ENCODE measurements around the gene ELAPOR2. TPM values are rescaled to one million over a fixed set of nuclear protein-coding genes. Genes with fewer than 3 reads are reported as not detected.
"Not testable (repeated sequence)": the region's sequence is repeated elsewhere in the genome, so short reads cannot be mapped to it uniquely, and the experiment has no call there.

The ELAPOR2 gene
- total RNA-seq, 2 donors from 2014 or later = 6.0 to 15.5 TPM

DNA sequence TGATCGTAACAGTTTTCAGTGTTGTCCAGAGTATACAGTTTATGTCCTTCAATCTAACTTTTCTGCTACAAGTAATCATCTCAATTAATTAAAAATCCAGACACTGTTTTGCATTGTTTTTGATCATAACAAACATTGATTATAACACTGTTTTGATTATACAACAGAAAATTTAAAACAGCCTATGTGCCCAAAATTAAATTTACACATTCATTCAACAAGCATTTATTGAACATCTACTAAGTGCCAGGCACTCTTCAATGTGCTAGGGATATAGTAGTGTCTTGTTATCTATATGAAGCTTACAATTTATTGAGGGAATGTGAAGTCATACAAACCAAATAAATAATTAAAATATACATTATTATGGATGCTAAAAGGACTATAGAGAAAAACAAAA is 10.6 kb downstream of the ELAPOR2 start:
- intact Hi-C loops (cut with DNase I) = no loop called here
- WGBS, 2 donors = 79 to 87% methylated on average over 1 of the region's 1 CpG
- Histone ChIP-seq H3K9me3 (no peaks in the 10 kb centered on the region), H3K4me1 (no peaks in the 10 kb centered on the region), H3K4me3 (no peak overlapping the region), H3K27ac (no peak overlapping the region), H3K36me3 (replicated peaks in 1 of 2; ENCODE audit: insufficient read depth in 1 of 2, low read depth in 2 of 2) (no peaks in the 10 kb centered on the region), H3K27me3 (peaks cover 0 to 5% of the 10 kb centered on the region in 2 donors)
- ATAC-seq (no peak), DNase-seq (no peak)
- TF ChIP-seq, protein P1, sequence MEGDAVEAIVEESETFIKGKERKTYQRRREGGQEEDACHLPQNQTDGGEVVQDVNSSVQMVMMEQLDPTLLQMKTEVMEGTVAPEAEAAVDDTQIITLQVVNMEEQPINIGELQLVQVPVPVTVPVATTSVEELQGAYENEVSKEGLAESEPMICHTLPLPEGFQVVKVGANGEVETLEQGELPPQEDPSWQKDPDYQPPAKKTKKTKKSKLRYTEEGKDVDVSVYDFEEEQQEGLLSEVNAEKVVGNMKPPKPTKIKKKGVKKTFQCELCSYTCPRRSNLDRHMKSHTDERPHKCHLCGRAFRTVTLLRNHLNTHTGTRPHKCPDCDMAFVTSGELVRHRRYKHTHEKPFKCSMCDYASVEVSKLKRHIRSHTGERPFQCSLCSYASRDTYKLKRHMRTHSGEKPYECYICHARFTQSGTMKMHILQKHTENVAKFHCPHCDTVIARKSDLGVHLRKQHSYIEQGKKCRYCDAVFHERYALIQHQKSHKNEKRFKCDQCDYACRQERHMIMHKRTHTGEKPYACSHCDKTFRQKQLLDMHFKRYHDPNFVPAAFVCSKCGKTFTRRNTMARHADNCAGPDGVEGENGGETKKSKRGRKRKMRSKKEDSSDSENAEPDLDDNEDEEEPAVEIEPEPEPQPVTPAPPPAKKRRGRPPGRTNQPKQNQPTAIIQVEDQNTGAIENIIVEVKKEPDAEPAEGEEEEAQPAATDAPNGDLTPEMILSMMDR (IDR thresholded peaks at IDR 0.05) = no peak
- TF ChIP-seq POLR2A (IDR thresholded peaks at IDR 0.05) = no peak

DNA sequence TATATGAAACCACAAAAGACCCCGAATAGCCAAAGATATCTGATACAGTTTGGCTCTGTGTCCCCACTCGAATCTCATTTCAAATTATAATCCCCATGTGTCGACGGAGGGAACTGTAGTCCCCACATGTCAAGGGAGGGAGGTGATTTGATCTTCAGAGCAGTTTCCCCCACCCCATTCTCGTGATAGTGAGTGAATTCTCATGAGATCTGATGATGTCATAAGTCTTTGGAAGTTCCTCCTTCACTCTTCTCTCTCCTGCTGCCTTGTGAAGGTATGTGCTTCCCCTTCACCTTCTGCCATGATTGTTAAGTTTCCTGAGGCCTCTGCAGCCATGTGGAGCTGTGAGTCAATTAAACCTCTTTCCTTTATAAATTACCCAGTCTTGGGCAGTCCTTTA is 13.0 kb downstream of the ELAPOR2 start:
- ATAC-seq = no peak
- WGBS, 2 donors = 66 to 81% methylated on average over 5 of the region's 5 CpGs
- intact Hi-C loops (cut with DNase I) = no loop called here
- H3K4me1 ChIP-seq = no peaks in the 10 kb centered on the region
- no peaks in the 10 kb centered on the region for H3K36me3 ChIP-seq (replicated peaks in 1 of 2; ENCODE audit: insufficient read depth in 1 of 2, low read depth in 2 of 2)
- TF ChIP-seq, protein P1 (IDR thresholded peaks at IDR 0.05) = no peak
- TF ChIP-seq POLR2A (IDR thresholded peaks at IDR 0.05) = no peak
- peaks cover 0 to 5% of the 10 kb centered on the region in 2 donors for H3K27me3 ChIP-seq
- no peaks in the 10 kb centered on the region for H3K9me3 ChIP-seq
- H3K4me3 ChIP-seq = no peak overlapping the region
- H3K27ac ChIP-seq = no peak overlapping the region
- no peak for DNase-seq

DNA sequence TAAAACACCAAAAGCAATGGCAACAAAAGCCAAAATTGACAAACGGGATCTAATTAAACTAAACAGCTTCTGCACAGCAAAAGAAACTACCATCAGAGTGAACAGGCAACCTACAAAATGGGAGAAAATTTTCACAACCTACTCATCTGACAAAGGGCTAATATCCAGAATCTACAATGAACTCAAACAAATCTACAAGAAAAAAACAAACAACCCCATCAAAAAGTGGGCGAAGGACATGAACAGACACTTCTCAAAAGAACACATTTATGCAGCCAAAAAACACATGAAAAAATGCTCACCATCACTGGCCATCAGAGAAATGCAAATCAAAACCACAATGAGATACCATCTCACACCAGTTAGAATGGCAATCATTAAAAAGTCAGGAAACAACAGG is 14.7 kb downstream of the ELAPOR2 start:
- WGBS, 2 donors = 83% methylated on average over 1 of the region's 2 CpGs
- H3K36me3 ChIP-seq (replicated peaks in 1 of 2; ENCODE audit: insufficient read depth in 1 of 2, low read depth in 2 of 2); H3K4me3 ChIP-seq; DNase-seq; H3K4me1 ChIP-seq; ATAC-seq; H3K9me3 ChIP-seq; H3K27ac ChIP-seq; H3K27me3 ChIP-seq; intact Hi-C loops (cut with DNase I): not testable (repeated sequence)

DNA sequence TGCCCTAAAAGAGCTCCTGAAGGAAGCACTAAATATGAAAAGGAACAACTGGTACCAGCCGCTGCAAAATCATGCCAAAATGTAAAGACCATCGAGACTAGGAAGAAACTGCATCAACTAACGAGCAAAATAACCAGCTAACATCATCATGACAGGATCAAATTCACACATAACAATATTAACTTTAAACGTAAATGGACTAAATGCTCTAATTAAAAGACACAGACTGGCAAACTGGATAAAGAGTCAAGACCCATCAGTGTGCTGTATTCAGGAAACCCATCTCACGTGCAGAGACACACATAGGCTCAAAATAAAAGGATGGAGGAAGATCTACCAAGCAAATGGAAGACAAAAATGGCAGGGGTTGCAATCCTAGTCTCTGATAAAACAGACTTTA is 17.9 kb downstream of the ELAPOR2 start:
- H3K27ac ChIP-seq; ATAC-seq; intact Hi-C loops (cut with DNase I); H3K36me3 ChIP-seq (replicated peaks in 1 of 2; ENCODE audit: insufficient read depth in 1 of 2, low read depth in 2 of 2); H3K4me3 ChIP-seq; H3K27me3 ChIP-seq; DNase-seq; H3K9me3 ChIP-seq; H3K4me1 ChIP-seq: not testable (repeated sequence)
- 60 to 79% methylated on average over 5 of the region's 5 CpGs for WGBS, 2 donors

DNA sequence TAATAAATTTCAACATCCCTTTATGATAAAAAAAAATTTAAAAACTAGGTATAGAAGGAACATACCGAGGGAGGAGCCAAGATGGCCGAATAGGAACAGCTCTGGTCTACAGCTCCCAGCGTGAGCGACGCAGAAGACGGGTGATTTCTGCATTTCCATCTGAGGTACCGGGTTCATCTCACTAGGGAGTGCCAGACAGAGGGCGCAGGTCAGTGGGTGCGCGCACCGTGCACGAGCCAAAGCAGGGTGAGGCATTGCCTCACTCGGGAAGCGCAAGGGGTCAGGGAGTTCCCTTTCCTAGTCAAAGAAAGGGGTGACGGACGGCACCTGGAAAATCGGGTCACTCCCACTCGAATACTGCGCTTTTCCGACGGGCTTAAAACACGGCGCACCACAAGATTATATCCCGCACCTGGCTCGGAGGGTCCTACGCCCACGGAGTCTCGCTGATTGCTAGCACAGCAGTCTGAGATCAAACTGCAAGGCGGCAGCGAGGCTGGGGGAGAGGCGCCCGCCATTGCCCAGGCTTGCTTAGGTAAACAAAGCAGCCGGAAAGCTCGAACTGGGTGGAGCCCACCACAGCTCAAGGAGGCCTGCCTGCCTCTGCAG is 19.7 kb downstream of the ELAPOR2 start:
- peak in 2 of 3 donors; percentile 30 to 47 for TF ChIP-seq POLR2A (IDR thresholded peaks at IDR 0.05)
- H3K9me3 ChIP-seq; H3K4me1 ChIP-seq; H3K27me3 ChIP-seq; H3K27ac ChIP-seq; H3K4me3 ChIP-seq; H3K36me3 ChIP-seq (replicated peaks in 1 of 2; ENCODE audit: insufficient read depth in 1 of 2, low read depth in 2 of 2); intact Hi-C loops (cut with DNase I); ATAC-seq: not testable (repeated sequence)
- 56 to 63% methylated on average over 32 of the region's 34 CpGs for WGBS, 2 donors
- peak in 2 of 4 donors; percentile 8 to 16 for DNase-seq

DNA sequence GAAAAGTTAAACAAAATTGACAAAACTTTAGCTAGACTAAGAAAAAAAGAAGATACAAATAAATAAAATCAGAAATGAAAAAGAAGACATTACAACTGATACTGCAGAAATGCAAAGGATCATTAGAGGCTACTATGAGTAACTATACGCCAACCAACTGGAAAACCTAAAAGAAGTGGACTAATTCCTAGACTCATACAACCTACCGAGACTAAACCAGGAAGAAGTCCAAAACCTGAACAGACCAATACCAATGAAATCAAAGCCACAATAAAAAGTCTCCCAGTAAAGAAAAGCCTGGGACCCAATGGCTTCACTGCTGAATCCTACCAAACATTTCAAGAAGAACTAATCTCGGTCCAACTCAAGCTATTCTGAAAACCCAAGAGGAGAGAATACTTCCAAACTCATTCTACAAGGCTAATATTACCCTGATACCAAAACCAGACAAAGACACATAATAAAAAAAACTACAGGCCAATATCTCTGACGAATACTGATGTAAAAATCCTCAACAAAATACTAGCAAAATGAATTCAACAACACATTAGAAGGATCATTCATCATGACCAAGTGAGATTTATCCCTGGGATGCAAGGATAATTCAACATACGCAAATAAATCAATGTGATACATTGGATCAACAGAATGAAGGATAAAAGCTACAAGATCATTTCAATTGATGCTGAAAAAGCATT is 20.3 kb downstream of the ELAPOR2 start:
- no peaks in the 10 kb centered on the region for H3K9me3 ChIP-seq
- WGBS, 2 donors = 64 to 69% methylated on average over 5 of the region's 5 CpGs
- no peaks in the 10 kb centered on the region for H3K4me1 ChIP-seq
- no peak overlapping the region for H3K4me3 ChIP-seq
- TF ChIP-seq POLR2A (IDR thresholded peaks at IDR 0.05) = no peak
- TF ChIP-seq, protein P1 (IDR thresholded peaks at IDR 0.05) = no peak
- H3K27ac ChIP-seq = no peak overlapping the region
- H3K27me3 ChIP-seq = no peaks in the 10 kb centered on the region
- DNase-seq (no peak), ATAC-seq (no peak)
- intact Hi-C loops (cut with DNase I) = no loop called here
- H3K36me3 ChIP-seq (replicated peaks in 1 of 2; ENCODE audit: insufficient read depth in 1 of 2, low read depth in 2 of 2) = no peaks in the 10 kb centered on the region
